Osteocyte (in vitro differentiated cells): ENCODE results near the gene DIAPH1. TPM values are rescaled to one million over a fixed set of nuclear protein-coding genes. Genes with fewer than 3 reads are reported as not detected.
A peak's percentile ranks its signal among the peaks of the same experiment; 100 is the strongest.

Source experiments
- DNase-seq: peaks from one replicate; pipeline ENCODE4 v3.0.0; 2021; ENCODE audit warnings: mixed read lengths; ENCODE audit not compliant: unreplicated experiment; ENCODE audit errors: extremely low spot score
- H3K27ac Mint-ChIP-seq: one replicate; pipeline ENCODE4 v1.8.0; 2021; ENCODE audit warnings: mild to moderate bottlenecking, mixed read lengths; ENCODE audit not compliant: unreplicated experiment
- H3K27me3 Mint-ChIP-seq: one replicate; pipeline ENCODE4 v1.8.0; 2021; ENCODE audit warnings: mixed read lengths; ENCODE audit not compliant: unreplicated experiment
- H3K36me3 Mint-ChIP-seq: one replicate; pipeline ENCODE4 v1.8.0; 2021; ENCODE audit warnings: mixed read lengths; ENCODE audit not compliant: unreplicated experiment
- H3K4me1 Mint-ChIP-seq: one replicate; pipeline ENCODE4 v1.8.0; 2021; ENCODE audit warnings: mixed read lengths; ENCODE audit not compliant: unreplicated experiment
- H3K4me3 Mint-ChIP-seq: one replicate; pipeline ENCODE4 v1.8.0; 2021; ENCODE audit warnings: mild to moderate bottlenecking, moderate library complexity, mixed read lengths; ENCODE audit not compliant: unreplicated experiment
- H3K9me3 Mint-ChIP-seq: one replicate; pipeline ENCODE4 v1.8.0; 2021; ENCODE audit warnings: mixed read lengths; ENCODE audit not compliant: unreplicated experiment
- total RNA-seq: library from RNA; stranded (reverse); gene quantifications from 2 replicates; pipeline ENCODE4 v1.2.1, GENCODE V29; 2021
- TF ChIP-seq, protein P1 (sequence below): fragments of 200-600 bp; sonication (generic); IDR thresholded peaks from 2 replicates; pipeline ENCODE4 v1.5.0; 2021; ENCODE audit warnings: antibody characterized with exemption, mild to moderate bottlenecking, moderate library complexity

The DIAPH1 gene
- total RNA-seq, 1 donor from 2014 or later: 50.9 TPM

DNA sequence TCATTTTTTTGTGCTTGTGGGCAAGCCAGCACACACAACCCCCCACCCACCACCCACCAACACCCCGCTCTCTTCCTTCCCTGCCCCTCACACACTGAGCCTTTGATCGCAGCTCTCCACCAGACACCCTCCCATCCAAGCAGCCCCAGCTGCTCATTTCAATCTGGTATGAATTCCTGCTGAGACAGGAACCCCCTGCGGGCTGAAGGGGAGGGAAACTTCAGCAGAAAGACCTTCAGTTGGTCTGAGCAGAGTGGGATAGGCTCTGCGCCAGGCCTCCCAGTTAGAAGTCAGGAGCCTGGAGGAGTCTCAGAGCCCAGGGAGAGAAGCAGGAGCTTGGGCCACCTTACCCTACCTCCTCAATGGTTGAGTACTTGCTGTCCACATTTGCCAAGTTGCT is 122.8 kb downstream of the DIAPH1 start:
- TF ChIP-seq, protein P1, sequence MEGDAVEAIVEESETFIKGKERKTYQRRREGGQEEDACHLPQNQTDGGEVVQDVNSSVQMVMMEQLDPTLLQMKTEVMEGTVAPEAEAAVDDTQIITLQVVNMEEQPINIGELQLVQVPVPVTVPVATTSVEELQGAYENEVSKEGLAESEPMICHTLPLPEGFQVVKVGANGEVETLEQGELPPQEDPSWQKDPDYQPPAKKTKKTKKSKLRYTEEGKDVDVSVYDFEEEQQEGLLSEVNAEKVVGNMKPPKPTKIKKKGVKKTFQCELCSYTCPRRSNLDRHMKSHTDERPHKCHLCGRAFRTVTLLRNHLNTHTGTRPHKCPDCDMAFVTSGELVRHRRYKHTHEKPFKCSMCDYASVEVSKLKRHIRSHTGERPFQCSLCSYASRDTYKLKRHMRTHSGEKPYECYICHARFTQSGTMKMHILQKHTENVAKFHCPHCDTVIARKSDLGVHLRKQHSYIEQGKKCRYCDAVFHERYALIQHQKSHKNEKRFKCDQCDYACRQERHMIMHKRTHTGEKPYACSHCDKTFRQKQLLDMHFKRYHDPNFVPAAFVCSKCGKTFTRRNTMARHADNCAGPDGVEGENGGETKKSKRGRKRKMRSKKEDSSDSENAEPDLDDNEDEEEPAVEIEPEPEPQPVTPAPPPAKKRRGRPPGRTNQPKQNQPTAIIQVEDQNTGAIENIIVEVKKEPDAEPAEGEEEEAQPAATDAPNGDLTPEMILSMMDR: no peak
- H3K9me3 Mint-ChIP-seq: no peaks in the 10 kb centered on the region
- peaks cover 14% of the 10 kb centered on the region for H3K36me3 Mint-ChIP-seq
- no peaks in the 10 kb centered on the region for H3K27me3 Mint-ChIP-seq
- DNase-seq: no peak
- peaks cover 48% of the 10 kb centered on the region for H3K4me1 Mint-ChIP-seq
- peak overlapping the region; percentile 46 for H3K4me3 Mint-ChIP-seq
- peak overlapping the region; percentile 91 for H3K27ac Mint-ChIP-seq

DNA sequence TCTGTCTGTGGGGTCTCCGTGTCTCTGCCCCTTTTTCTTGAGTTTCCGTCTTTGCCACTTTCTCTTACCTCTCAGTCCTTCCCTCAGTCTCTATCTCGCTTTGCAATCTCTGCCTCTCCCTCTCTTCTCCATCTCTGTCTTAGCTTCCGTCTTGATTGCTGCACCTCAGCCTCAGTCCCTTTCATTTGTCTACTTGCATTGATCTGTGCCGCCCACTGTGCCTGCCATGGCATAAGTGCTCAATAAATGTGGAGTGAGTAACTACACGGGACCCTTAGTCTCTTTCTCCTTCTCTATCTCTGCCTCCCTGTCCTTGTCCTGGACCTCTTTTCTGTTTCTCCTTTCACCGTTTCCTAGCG is 123.4 kb downstream of the DIAPH1 start:
- H3K9me3 Mint-ChIP-seq: no peaks in the 10 kb centered on the region
- no peak for DNase-seq
- peak overlapping the region; percentile 91 for H3K27ac Mint-ChIP-seq
- peak overlapping the region; percentile 46 for H3K4me3 Mint-ChIP-seq
- H3K36me3 Mint-ChIP-seq: peaks cover 16% of the 10 kb centered on the region
- TF ChIP-seq, protein P1: no peak
- peaks cover 48% of the 10 kb centered on the region for H3K4me1 Mint-ChIP-seq
- no peaks in the 10 kb centered on the region for H3K27me3 Mint-ChIP-seq

DNA sequence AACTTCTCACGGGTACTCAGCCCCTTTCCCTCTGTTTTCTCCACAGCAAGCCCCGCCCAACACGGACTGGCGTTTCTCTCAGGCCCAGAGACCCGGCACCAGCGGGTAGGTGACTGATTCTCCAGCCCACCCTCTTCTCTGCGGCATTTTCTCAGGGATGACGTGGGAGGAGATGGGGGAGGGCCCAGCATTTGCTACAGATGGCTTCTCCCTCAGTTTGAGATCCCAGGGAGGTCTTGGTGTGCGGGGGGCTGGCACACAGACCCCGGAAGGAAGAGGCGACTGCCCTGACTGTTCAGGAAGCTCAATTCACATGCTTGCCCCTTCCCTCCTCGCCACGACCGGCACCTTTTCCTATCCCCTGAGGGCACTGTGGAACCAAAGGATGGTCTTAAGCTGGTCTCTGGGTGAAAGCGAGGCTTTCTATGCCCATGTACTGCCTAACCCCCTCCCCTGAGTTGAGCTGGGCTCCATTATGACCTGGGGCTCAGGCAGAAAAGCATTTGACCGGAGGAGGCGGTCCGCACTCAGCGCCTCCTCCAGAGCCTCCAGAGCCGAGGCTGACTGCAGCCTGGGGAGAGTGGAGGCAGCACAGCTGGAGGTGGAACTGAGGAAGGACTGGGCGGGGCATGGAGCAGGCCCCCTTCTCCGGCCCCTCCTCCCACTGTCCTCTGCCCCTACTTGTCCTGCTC is 123.9 kb downstream of the DIAPH1 start:
- Mint-ChIP-seq H3K36me3 (peaks cover 16% of the 10 kb centered on the region), H3K27ac (peak overlapping the region; percentile 91), H3K27me3 (no peaks in the 10 kb centered on the region), H3K9me3 (no peaks in the 10 kb centered on the region), H3K4me3 (peak overlapping the region; percentile 46), H3K4me1 (peaks cover 48% of the 10 kb centered on the region)
- DNase-seq: no peak
- TF ChIP-seq, protein P1: no peak

DNA sequence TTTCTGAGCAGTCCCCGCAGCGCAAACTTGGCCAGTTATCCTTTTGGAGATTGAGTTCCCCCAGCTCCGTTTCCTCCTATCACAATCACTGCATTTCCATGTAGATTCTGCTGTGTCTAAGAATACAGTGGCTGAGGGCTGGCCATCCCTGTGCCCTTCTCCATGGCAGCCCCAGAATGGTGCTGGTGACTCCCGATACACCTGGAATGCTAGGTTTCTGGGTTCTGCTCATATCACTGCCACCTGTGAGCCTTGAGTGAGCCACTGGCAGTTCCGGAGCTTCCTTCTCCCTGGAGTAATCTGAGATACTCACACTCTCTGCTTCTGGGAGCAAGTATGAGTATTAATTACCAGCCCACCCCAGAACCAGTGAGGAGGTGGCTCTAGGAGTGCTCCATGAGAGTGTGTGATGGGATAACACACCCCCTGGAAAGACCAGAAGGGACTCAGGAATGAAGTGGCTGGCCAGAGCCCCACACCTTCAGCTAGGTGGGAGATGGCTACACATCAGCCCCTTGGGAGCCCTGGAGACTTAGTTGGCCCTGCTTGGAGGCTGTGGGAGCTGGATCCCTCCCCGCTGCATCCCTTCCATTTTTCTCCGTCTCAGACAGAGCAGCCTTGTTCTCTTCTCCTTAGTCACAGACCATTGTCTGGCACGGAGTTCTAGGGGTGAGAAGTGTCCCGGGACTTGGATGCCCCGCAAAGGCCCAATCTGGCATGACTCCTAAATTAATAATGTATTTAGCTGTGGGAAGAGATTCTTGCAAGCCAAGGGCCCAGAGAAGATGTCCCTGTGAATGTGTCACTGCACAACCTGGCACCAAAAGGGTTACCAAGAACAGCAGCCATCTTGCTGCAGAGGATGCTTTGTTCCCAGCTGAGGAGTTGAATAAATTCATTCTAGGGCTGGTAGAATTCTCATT is 125.0 kb downstream of the DIAPH1 start:
- Mint-ChIP-seq H3K36me3 (peaks cover 17% of the 10 kb centered on the region), H3K9me3 (no peaks in the 10 kb centered on the region), H3K4me1 (peaks cover 54% of the 10 kb centered on the region), H3K4me3 (no peak overlapping the region), H3K27me3 (no peaks in the 10 kb centered on the region), H3K27ac (peak overlapping the region; percentile 91)
- TF ChIP-seq, protein P1: no peak
- DNase-seq: no peak
